ENCODE data around the gene EFCAB9. TPM values are rescaled to one million over a fixed set of nuclear protein-coding genes. Genes with fewer than 3 reads are reported as not detected.
A peak's percentile ranks its signal among the peaks of the same experiment; 100 is the strongest.
"Not testable (repeated sequence)": the region's sequence is repeated elsewhere in the genome, so short reads cannot be mapped to it uniquely, and the experiment has no call there.

EFCAB9 gene
- total and polyA plus RNA-seq, 4 donors = not detected

- Histone ChIP-seq H3K36me3 (ENCODE audit: control insufficient read depth, insufficient read depth, low read length) (no peaks in the 10 kb centered on the region), H3K4me3 (ENCODE audit: low read depth, low read length) (no peak overlapping the region), H3K4me1 (ENCODE audit: control insufficient read depth, insufficient read depth, low read length) (no peaks in the 10 kb centered on the region), H3K27me3 (ENCODE audit: control insufficient read depth, insufficient read depth, low read length) (no peaks in the 10 kb centered on the region), H3K9me3 (ENCODE audit: control insufficient read depth, insufficient read depth, low read length) (no peaks in the 10 kb centered on the region), H3K27ac (ENCODE audit: low read depth, low read length) (no peak overlapping the region)
- WGBS (ENCODE audit: insufficient coverage) = 91% methylated on average over 9 of the region's 10 CpGs
- no peak for DNase-seq (ENCODE audit: low read depth in 4 of 6, low spot score in 6 of 6)
Measured at GRCh38 chr5:172199446-172199845, 5.5 kb downstream of the EFCAB9 start.

- WGBS (ENCODE audit: insufficient coverage) = 88% methylated on average over 3 of the region's 6 CpGs
- H3K4me1 ChIP-seq (ENCODE audit: control insufficient read depth, insufficient read depth, low read length) = no peaks in the 10 kb centered on the region
- H3K36me3 ChIP-seq (ENCODE audit: control insufficient read depth, insufficient read depth, low read length) = no peaks in the 10 kb centered on the region
- no peaks in the 10 kb centered on the region for H3K9me3 ChIP-seq (ENCODE audit: control insufficient read depth, insufficient read depth, low read length)
- no peaks in the 10 kb centered on the region for H3K27me3 ChIP-seq (ENCODE audit: control insufficient read depth, insufficient read depth, low read length)
- no peak overlapping the region for H3K4me3 ChIP-seq (ENCODE audit: low read depth, low read length)
- H3K27ac ChIP-seq (ENCODE audit: low read depth, low read length) = no peak overlapping the region
- DNase-seq (ENCODE audit: low read depth in 4 of 6, low spot score in 6 of 6) = no peak
Measured at GRCh38 chr5:172200476-172200875, 6.5 kb downstream of the EFCAB9 start.

- not testable (repeated sequence) for H3K4me1 ChIP-seq (ENCODE audit: control insufficient read depth, insufficient read depth, low read length); DNase-seq (ENCODE audit: low read depth in 4 of 6, low spot score in 6 of 6); H3K36me3 ChIP-seq (ENCODE audit: control insufficient read depth, insufficient read depth, low read length); H3K9me3 ChIP-seq (ENCODE audit: control insufficient read depth, insufficient read depth, low read length); H3K27ac ChIP-seq (ENCODE audit: low read depth, low read length); H3K4me3 ChIP-seq (ENCODE audit: low read depth, low read length); H3K27me3 ChIP-seq (ENCODE audit: control insufficient read depth, insufficient read depth, low read length)
- 94% methylated on average over 6 of the region's 11 CpGs for WGBS (ENCODE audit: insufficient coverage)
Measured at GRCh38 chr5:172205984-172206383, 12.0 kb downstream of the EFCAB9 start.

GRCh38 chr5:172207511-172207910, 13.5 kb downstream of the EFCAB9 start:
- Histone ChIP-seq H3K4me3 (ENCODE audit: low read depth, low read length) (no peak overlapping the region), H3K36me3 (ENCODE audit: control insufficient read depth, insufficient read depth, low read length) (no peaks in the 10 kb centered on the region), H3K27me3 (ENCODE audit: control insufficient read depth, insufficient read depth, low read length) (no peaks in the 10 kb centered on the region), H3K4me1 (ENCODE audit: control insufficient read depth, insufficient read depth, low read length) (no peaks in the 10 kb centered on the region), H3K9me3 (ENCODE audit: control insufficient read depth, insufficient read depth, low read length) (no peaks in the 10 kb centered on the region), H3K27ac (ENCODE audit: low read depth, low read length) (no peak overlapping the region)
- DNase-seq (ENCODE audit: low read depth in 4 of 6, low spot score in 6 of 6) = no peak
- no CpG with 5 or more reads among the region's 3 CpGs for WGBS (ENCODE audit: insufficient coverage)

GRCh38 chr5:172209714-172210113, 15.7 kb downstream of the EFCAB9 start:
- Histone ChIP-seq H3K4me3 (ENCODE audit: low read depth, low read length) (no peak overlapping the region), H3K36me3 (ENCODE audit: control insufficient read depth, insufficient read depth, low read length) (peaks cover 2% of the 10 kb centered on the region), H3K4me1 (ENCODE audit: control insufficient read depth, insufficient read depth, low read length) (no peaks in the 10 kb centered on the region), H3K27me3 (ENCODE audit: control insufficient read depth, insufficient read depth, low read length) (no peaks in the 10 kb centered on the region), H3K9me3 (ENCODE audit: control insufficient read depth, insufficient read depth, low read length) (no peaks in the 10 kb centered on the region), H3K27ac (ENCODE audit: low read depth, low read length) (no peak overlapping the region)
- 100% methylated on average over 1 of the region's 2 CpGs for WGBS (ENCODE audit: insufficient coverage)
- no peak for DNase-seq (ENCODE audit: low read depth in 4 of 6, low spot score in 6 of 6)

GRCh38 chr5:172211676-172212075, 17.7 kb downstream of the EFCAB9 start:
- no peak overlapping the region for H3K4me3 ChIP-seq (ENCODE audit: low read depth, low read length)
- 93% methylated on average over 8 of the region's 8 CpGs for WGBS (ENCODE audit: insufficient coverage)
- H3K27ac ChIP-seq (ENCODE audit: low read depth, low read length) = no peak overlapping the region
- no peak for DNase-seq (ENCODE audit: low read depth in 4 of 6, low spot score in 6 of 6)
- H3K27me3 ChIP-seq (ENCODE audit: control insufficient read depth, insufficient read depth, low read length) = no peaks in the 10 kb centered on the region
- no peaks in the 10 kb centered on the region for H3K4me1 ChIP-seq (ENCODE audit: control insufficient read depth, insufficient read depth, low read length)
- peaks cover 4% of the 10 kb centered on the region for H3K36me3 ChIP-seq (ENCODE audit: control insufficient read depth, insufficient read depth, low read length)
- no peaks in the 10 kb centered on the region for H3K9me3 ChIP-seq (ENCODE audit: control insufficient read depth, insufficient read depth, low read length)

- Histone ChIP-seq H3K4me3 (ENCODE audit: low read depth, low read length) (no peak overlapping the region), H3K27me3 (ENCODE audit: control insufficient read depth, insufficient read depth, low read length) (no peaks in the 10 kb centered on the region), H3K4me1 (ENCODE audit: control insufficient read depth, insufficient read depth, low read length) (no peaks in the 10 kb centered on the region), H3K27ac (ENCODE audit: low read depth, low read length) (no peak overlapping the region), H3K36me3 (ENCODE audit: control insufficient read depth, insufficient read depth, low read length) (peaks cover 14% of the 10 kb centered on the region), H3K9me3 (ENCODE audit: control insufficient read depth, insufficient read depth, low read length) (no peaks in the 10 kb centered on the region)
- 100% methylated on average over 3 of the region's 4 CpGs for WGBS (ENCODE audit: insufficient coverage)
- DNase-seq (ENCODE audit: low read depth in 4 of 6, low spot score in 6 of 6) = no peak
Measured at GRCh38 chr5:172213126-172213525, 19.2 kb downstream of the EFCAB9 start.

GRCh38 chr5:172216345-172216744, 22.4 kb downstream of the EFCAB9 start:
- no peaks in the 10 kb centered on the region for H3K9me3 ChIP-seq (ENCODE audit: control insufficient read depth, insufficient read depth, low read length)
- H3K27ac ChIP-seq (ENCODE audit: low read depth, low read length) = no peak overlapping the region
- peaks cover 17% of the 10 kb centered on the region for H3K36me3 ChIP-seq (ENCODE audit: control insufficient read depth, insufficient read depth, low read length)
- no peak for DNase-seq (ENCODE audit: low read depth in 4 of 6, low spot score in 6 of 6)
- no peak overlapping the region for H3K4me3 ChIP-seq (ENCODE audit: low read depth, low read length)
- no peaks in the 10 kb centered on the region for H3K4me1 ChIP-seq (ENCODE audit: control insufficient read depth, insufficient read depth, low read length)
- no peaks in the 10 kb centered on the region for H3K27me3 ChIP-seq (ENCODE audit: control insufficient read depth, insufficient read depth, low read length)
- 100% methylated on average over 2 of the region's 3 CpGs for WGBS (ENCODE audit: insufficient coverage)

GRCh38 chr5:172219296-172219695, 25.3 kb downstream of the EFCAB9 start:
- Histone ChIP-seq H3K9me3 (ENCODE audit: control insufficient read depth, insufficient read depth, low read length) (no peaks in the 10 kb centered on the region), H3K4me3 (ENCODE audit: low read depth, low read length) (no peak overlapping the region), H3K36me3 (ENCODE audit: control insufficient read depth, insufficient read depth, low read length) (peaks cover 19% of the 10 kb centered on the region), H3K4me1 (ENCODE audit: control insufficient read depth, insufficient read depth, low read length) (no peaks in the 10 kb centered on the region), H3K27ac (ENCODE audit: low read depth, low read length) (no peak overlapping the region), H3K27me3 (ENCODE audit: control insufficient read depth, insufficient read depth, low read length) (no peaks in the 10 kb centered on the region)
- DNase-seq (ENCODE audit: low read depth in 4 of 6, low spot score in 6 of 6) = no peak
- no CpG with 5 or more reads among the region's 2 CpGs for WGBS (ENCODE audit: insufficient coverage)

- Histone ChIP-seq H3K9me3 (ENCODE audit: control insufficient read depth, insufficient read depth, low read length) (no peaks in the 10 kb centered on the region), H3K27me3 (ENCODE audit: control insufficient read depth, insufficient read depth, low read length) (no peaks in the 10 kb centered on the region), H3K4me1 (ENCODE audit: control insufficient read depth, insufficient read depth, low read length) (no peaks in the 10 kb centered on the region), H3K36me3 (ENCODE audit: control insufficient read depth, insufficient read depth, low read length) (peaks cover 7% of the 10 kb centered on the region), H3K27ac (ENCODE audit: low read depth, low read length) (no peak overlapping the region), H3K4me3 (ENCODE audit: low read depth, low read length) (no peak overlapping the region)
- WGBS (ENCODE audit: insufficient coverage) = 73% methylated on average over 4 of the region's 10 CpGs
- peak in 1 of 6 donors; percentile 14 for DNase-seq (ENCODE audit: low read depth in 4 of 6, low spot score in 6 of 6)
Measured at GRCh38 chr5:172223901-172224873, 30.2 kb downstream of the EFCAB9 start.
